HepG2 (cell line): ENCODE data around the gene GTPBP6.

Experiments
- ELF3 ChIP-seq: IDR thresholded peaks from 2 replicates; pipeline ENCODE4 v1.6.1; 2016; ENCODE audit warnings: missing genetic modification reagents, missing compliant biosample characterization
- ESRRA ChIP-seq: sonication (generic); formaldehyde crosslinking; IDR thresholded peaks from 2 replicates; pipeline ENCODE4 v1.5.1; 2020; ENCODE audit warnings: mild to moderate bottlenecking, low read depth, missing genetic modification reagents
- FOSL2 ChIP-seq: sonication (generic); formaldehyde crosslinking; IDR thresholded peaks from 2 replicates; pipeline ENCODE4 v1.4.0; 2020; ENCODE audit warnings: missing genetic modification reagents
- FOXJ3 ChIP-seq: sonication (generic); formaldehyde crosslinking; IDR thresholded peaks from 2 replicates; pipeline ENCODE4 v1.4.0; 2020; ENCODE audit warnings: missing genetic modification reagents, mild to moderate bottlenecking, borderline replicate concordance
- HOXA3 ChIP-seq: sonication (generic); formaldehyde crosslinking; IDR thresholded peaks from 2 replicates; pipeline ENCODE4 v1.5.0; 2020; ENCODE audit warnings: missing genetic modification reagents
- KDM2A ChIP-seq: sonication (generic); formaldehyde crosslinking; IDR thresholded peaks from 2 replicates; pipeline ENCODE4 v1.4.0; 2020; ENCODE audit warnings: low read depth, missing genetic modification reagents, borderline replicate concordance
- MEF2D ChIP-seq: sonication (generic); formaldehyde crosslinking; IDR thresholded peaks from 2 replicates; pipeline ENCODE4 v1.5.1; 2020; ENCODE audit warnings: mild to moderate bottlenecking, missing genetic modification reagents
- ZNF350 ChIP-seq: sonication (generic); formaldehyde crosslinking; IDR thresholded peaks from 2 replicates; pipeline ENCODE4 v1.4.0; 2020; ENCODE audit warnings: mild to moderate bottlenecking, low read depth, missing genetic modification reagents, borderline replicate concordance
- TF ChIP-seq, protein P1 (sequence below): sonication (generic); formaldehyde crosslinking; IDR thresholded peaks from 2 replicates; pipeline ENCODE4 v1.4.0; 2020; ENCODE audit warnings: low read depth, mild to moderate bottlenecking, missing genetic modification reagents

DNA sequence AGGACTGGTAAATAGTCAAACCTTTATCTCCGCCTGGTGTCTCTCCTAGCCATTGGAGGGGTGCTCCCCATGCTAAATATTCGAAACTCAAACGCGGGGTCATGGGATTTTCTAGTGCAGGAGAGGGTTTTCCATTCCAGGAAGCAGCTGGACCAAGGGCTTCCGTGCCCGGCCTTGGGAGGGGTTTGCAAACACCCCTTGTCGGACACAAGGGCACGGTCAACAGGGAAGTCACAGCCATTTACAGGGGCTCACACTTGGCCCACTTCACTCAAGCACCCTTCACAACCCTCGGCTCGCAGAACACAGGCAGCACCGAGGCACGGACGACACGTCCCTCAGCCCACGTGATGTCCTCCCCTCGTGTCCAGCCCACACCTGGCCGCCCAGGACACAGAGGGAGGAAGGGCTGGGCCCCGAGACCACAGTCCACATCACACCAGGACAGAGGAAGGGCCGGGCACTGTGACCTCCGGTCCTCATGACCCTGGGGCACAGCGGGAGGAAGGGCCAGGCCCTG lies 47.7 kb downstream of the GTPBP6 start:
- TF ChIP-seq, protein P1, sequence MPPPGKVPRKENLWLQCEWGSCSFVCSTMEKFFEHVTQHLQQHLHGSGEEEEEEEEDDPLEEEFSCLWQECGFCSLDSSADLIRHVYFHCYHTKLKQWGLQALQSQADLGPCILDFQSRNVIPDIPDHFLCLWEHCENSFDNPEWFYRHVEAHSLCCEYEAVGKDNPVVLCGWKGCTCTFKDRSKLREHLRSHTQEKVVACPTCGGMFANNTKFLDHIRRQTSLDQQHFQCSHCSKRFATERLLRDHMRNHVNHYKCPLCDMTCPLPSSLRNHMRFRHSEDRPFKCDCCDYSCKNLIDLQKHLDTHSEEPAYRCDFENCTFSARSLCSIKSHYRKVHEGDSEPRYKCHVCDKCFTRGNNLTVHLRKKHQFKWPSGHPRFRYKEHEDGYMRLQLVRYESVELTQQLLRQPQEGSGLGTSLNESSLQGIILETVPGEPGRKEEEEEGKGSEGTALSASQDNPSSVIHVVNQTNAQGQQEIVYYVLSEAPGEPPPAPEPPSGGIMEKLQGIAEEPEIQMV (CRISPR knock-in tag) = no peak
- peak; percentile 91 for TF ChIP-seq MEF2D
- no peak for TF ChIP-seq KDM2A (CRISPR knock-in tag)
- TF ChIP-seq FOSL2 = no peak
- no peak for TF ChIP-seq FOXJ3 (CRISPR knock-in tag)
- peak; percentile 97 for TF ChIP-seq ESRRA (CRISPR knock-in tag)
- 0 out of 2 replicates have a peak, but pooled peaks have one; percentile 16 for TF ChIP-seq ZNF350
- peak; percentile 70; the same call in 1 of the 2 replicates for TF ChIP-seq HOXA3 (CRISPR knock-in tag)
- TF ChIP-seq ELF3 (CRISPR knock-in tag) = no peak; the same call in none of the 2 replicates
